Cardiac muscle cell (in vitro differentiated cells and primary cell): ENCODE results near the gene MAP1S. TPM values are rescaled to one million over a fixed set of nuclear protein-coding genes. Genes with fewer than 3 reads are reported as not detected.
A peak's percentile ranks its signal among the peaks of the same experiment; 100 is the strongest.

Experiments used
- DNase-seq, 2 donors: peaks; one replicate each; pipeline versions ENCODE4 v3.0.0 to v3.0.0-alpha.2; 2010 to 2017; ENCODE audit warnings: low read depth in 1 of 2, low spot score in 1 of 2
- H3K27ac ChIP-seq: fragments of 200-600 bp; sonication (generic); 2 replicates; pipeline ENCODE4 v1.5.1; 2016
- H3K27me3 ChIP-seq: fragments of 200-600 bp; sonication (generic); 2 replicates; pipeline ENCODE4 v1.6.0; 2016; ENCODE audit warnings: control low read depth
- H3K36me3 ChIP-seq: fragments of 200-600 bp; sonication (generic); 2 replicates; pipeline ENCODE4 v1.5.1; 2016; ENCODE audit warnings: control low read depth
- H3K4me1 ChIP-seq: fragments of 200-600 bp; sonication (generic); 2 replicates; pipeline ENCODE4 v1.8.1; 2017; ENCODE audit warnings: low read depth, mild to moderate bottlenecking, mixed run types
- H3K4me3 ChIP-seq: fragments of 200-600 bp; sonication (generic); 2 replicates; pipeline ENCODE4 v1.5.1; 2016; ENCODE audit warnings: mild to moderate bottlenecking
- H3K9me3 ChIP-seq: fragments of 200-600 bp; sonication (generic); 2 replicates; pipeline ENCODE4 v1.5.1; 2017; ENCODE audit warnings: low read depth, mild to moderate bottlenecking, control low read depth
- CTCF ChIP-seq: IDR thresholded peaks from 2 replicates; pipeline ENCODE4 v1.5.1; 2012; ENCODE audit warnings: low read depth, mild to moderate bottlenecking, low read length
- polyA plus RNA-seq: library from polyadenylated mRNA; unstranded; fragments of >200 nt; fragmentation: Nextera tagmentation; extraction: Ambion mirVana; gene quantifications from 2 replicates; pipeline ENCODE4 v1.2.1, GENCODE V29; 2016
- total RNA-seq: library from RNA; depleted of rRNA; stranded (reverse); fragments of >200 nt; gene quantifications from 2 replicates; pipeline ENCODE4 v1.2.3, GENCODE V29; 2016

MAP1S gene
- total and polyA plus RNA-seq, 2 experiments from 2014 or later: 60.4 to 61.7 TPM

- no peaks in the 10 kb centered on the region for H3K9me3 ChIP-seq
- no peaks in the 10 kb centered on the region for H3K36me3 ChIP-seq
- no peak overlapping the region for H3K4me3 ChIP-seq
- H3K4me1 ChIP-seq: peaks cover 7% of the 10 kb centered on the region
- H3K27me3 ChIP-seq: no peaks in the 10 kb centered on the region
- H3K27ac ChIP-seq: no peak overlapping the region
- TF ChIP-seq CTCF: no peak
- no peak for DNase-seq
These were observed 40.4 kb upstream of the MAP1S start for GRCh38 chr19:17678836-17679235.

GRCh38 chr19:17679526-17680229 lies 39.6 kb upstream of the MAP1S start:
- Histone ChIP-seq H3K4me3 (peak overlapping the region; percentile 15), H3K4me1 (peaks cover 7% of the 10 kb centered on the region), H3K27me3 (no peaks in the 10 kb centered on the region), H3K9me3 (no peaks in the 10 kb centered on the region), H3K36me3 (no peaks in the 10 kb centered on the region), H3K27ac (no peak overlapping the region)
- DNase-seq: no peak
- TF ChIP-seq CTCF: no peak

- no peaks in the 10 kb centered on the region for H3K9me3 ChIP-seq
- TF ChIP-seq CTCF: no peak
- no peak overlapping the region for H3K27ac ChIP-seq
- peak; percentile 58 to 82 for DNase-seq
- H3K27me3 ChIP-seq: peaks cover under 1% of the 10 kb centered on the region
- no peaks in the 10 kb centered on the region for H3K36me3 ChIP-seq
- H3K4me3 ChIP-seq: peak overlapping the region; percentile 15
- peaks cover 7% of the 10 kb centered on the region for H3K4me1 ChIP-seq
These were observed 39.0 kb upstream of the MAP1S start for GRCh38 chr19:17680230-17680722.

- H3K36me3 ChIP-seq: no peaks in the 10 kb centered on the region
- peaks cover 14% of the 10 kb centered on the region for H3K27me3 ChIP-seq
- peak; percentile 58 to 81 for DNase-seq
- no peaks in the 10 kb centered on the region for H3K9me3 ChIP-seq
- no peak overlapping the region for H3K27ac ChIP-seq
- TF ChIP-seq CTCF: no peak
- H3K4me1 ChIP-seq: peaks cover 7% of the 10 kb centered on the region
- no peak overlapping the region for H3K4me3 ChIP-seq
These were observed 37.7 kb upstream of the MAP1S start for GRCh38 chr19:17681505-17682125.

GRCh38 chr19:17682273-17682672 lies 37.0 kb upstream of the MAP1S start:
- no peaks in the 10 kb centered on the region for H3K9me3 ChIP-seq
- peaks cover 21% of the 10 kb centered on the region for H3K27me3 ChIP-seq
- no peak for DNase-seq
- H3K4me3 ChIP-seq: no peak overlapping the region
- peaks cover 7% of the 10 kb centered on the region for H3K4me1 ChIP-seq
- no peaks in the 10 kb centered on the region for H3K36me3 ChIP-seq
- no peak overlapping the region for H3K27ac ChIP-seq
- no peak for TF ChIP-seq CTCF
